Uterus (tissue), 2 donors: Measurements from ENCODE around the gene LIPH.

Source experiments
- CTCF ChIP-seq, 4 experiments: fragments of 200-600 bp in 2 of 4; fragments of 450-650 bp in 2 of 4; sonication (generic) in 2 of 4; IDR thresholded peaks; one replicate each; pipeline ENCODE4 v1.5.1; 2016 to 2019; ENCODE audit warnings: antibody characterized with exemption in 4 of 4, mild to moderate bottlenecking in 2 of 4, moderate library complexity in 1 of 4
- POLR2A ChIP-seq, 2 donors: fragments of 450-650 bp; IDR thresholded peaks; one replicate each; pipeline ENCODE4 v1.6.1; 2016; ENCODE audit warnings: antibody characterized with exemption in 2 of 2, mild to moderate bottlenecking in 1 of 2, moderate library complexity in 1 of 2

- TF ChIP-seq CTCF (IDR thresholded peaks at IDR 0.05) (no peak), POLR2A (IDR thresholded peaks at IDR 0.05) (no peak)
These were observed 95.0 kb downstream of the LIPH start for GRCh38 chr3:185457376-185457775.
